Fibroblast of the aortic adventitia (primary cell): ENCODE measurements around the gene KDM6A. TPM values are rescaled to one million over a fixed set of nuclear protein-coding genes. Genes with fewer than 3 reads are reported as not detected.

ENCODE experiments used
- DNase-seq: peaks from one replicate; pipeline ENCODE4 v3.0.0-alpha.2; 2010; ENCODE audit warnings: low read depth
- H3K4me3 ChIP-seq: 2 replicates; pipeline ENCODE4 v1.5.1; 2011; ENCODE audit warnings: low read depth, mild to moderate bottlenecking, control low read depth, low read length, moderate library complexity
- CTCF ChIP-seq: IDR thresholded peaks from 2 replicates; pipeline ENCODE4 v1.5.1; 2011; ENCODE audit warnings: mild to moderate bottlenecking, low read length, control low read depth, inconsistent platforms; ENCODE audit not compliant: insufficient read depth
- total RNA-seq: library from RNA; depleted of rRNA; stranded (reverse); fragments of >200 nt; gene quantifications from 2 replicates; pipeline ENCODE4 v1.2.3, GENCODE V29; 2012; ENCODE audit warnings: low replicate concordance

The KDM6A gene
- total RNA-seq, 1 donor: 20.6 TPM

GRCh38 chrX:44918722-44919121, 45.7 kb downstream of the KDM6A start:
- DNase-seq: no peak
- no peak overlapping the region for H3K4me3 ChIP-seq
- TF ChIP-seq CTCF: no peak

DNA sequence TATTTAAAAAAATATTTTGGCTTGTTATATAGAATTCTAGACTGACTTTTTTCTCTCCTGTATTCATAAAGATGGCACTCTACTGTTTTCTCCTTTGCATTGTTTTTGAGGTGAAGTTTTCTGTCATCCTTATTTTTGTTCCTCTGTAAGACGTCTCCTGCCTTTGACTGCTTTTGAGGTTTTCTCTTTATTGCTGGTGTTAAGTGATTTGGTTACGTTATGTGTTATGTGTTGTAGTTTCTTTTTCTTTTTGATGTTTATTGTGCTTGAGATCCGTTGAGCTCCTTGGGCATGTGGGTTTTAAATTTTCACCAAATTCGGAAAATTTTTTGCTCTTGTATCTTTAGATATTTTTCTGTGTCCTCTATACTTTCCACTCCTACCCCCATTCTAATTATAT, 50.0 kb downstream of the KDM6A start:
- TF ChIP-seq CTCF: no peak
- DNase-seq: no peak
- no peak overlapping the region for H3K4me3 ChIP-seq

DNA sequence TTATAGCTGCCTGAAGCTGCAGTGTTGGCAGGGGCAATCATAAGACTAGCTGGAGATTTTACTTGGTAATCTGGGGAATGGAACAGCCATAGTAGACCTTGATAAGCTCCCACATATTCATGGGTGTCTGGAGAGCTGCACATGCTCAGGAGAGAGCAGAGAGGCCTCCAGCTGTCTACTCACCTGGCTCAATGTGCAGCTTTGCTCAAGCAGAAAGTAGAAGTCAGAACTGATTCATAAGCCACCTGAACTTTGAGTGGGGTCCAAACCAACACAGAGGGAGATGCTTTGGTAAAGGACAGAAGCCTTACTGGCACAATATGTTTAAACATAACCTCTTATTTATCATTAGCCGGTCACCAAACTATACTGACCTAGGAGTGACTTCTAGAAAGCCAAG, 54.4 kb downstream of the KDM6A start:
- TF ChIP-seq CTCF: no peak
- no peak overlapping the region for H3K4me3 ChIP-seq
- no peak for DNase-seq

DNA sequence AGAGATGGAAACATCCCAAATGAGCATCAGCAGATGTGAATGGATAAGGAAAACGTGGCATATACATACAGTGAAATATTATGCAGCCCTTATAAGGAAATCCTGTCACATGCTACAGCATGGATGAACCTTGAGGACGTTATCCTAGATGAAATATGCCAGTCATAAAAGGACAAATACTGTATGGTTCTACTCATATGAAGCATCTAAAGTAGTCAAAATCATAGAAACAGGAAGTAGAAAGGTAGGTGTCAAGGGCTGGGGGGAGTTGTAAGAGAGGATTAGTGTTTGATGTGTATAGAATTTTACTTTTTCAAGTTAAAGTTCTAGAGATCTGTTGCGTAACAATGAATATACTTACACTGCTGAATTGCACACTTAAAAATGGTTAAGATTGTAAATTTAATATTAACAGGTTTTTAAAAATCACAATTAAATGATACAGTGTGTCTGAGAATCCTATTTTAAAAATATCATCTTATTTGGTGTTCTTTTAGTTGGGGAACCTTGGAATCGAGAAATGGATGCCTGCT, 58.5 kb downstream of the KDM6A start:
- TF ChIP-seq CTCF: no peak
- DNase-seq: no peak
- H3K4me3 ChIP-seq: no peak overlapping the region

- no peak for TF ChIP-seq CTCF
- no peak for DNase-seq
- H3K4me3 ChIP-seq: no peak overlapping the region
These were observed 62.2 kb downstream of the KDM6A start for GRCh38 chrX:44935172-44935571.

DNA sequence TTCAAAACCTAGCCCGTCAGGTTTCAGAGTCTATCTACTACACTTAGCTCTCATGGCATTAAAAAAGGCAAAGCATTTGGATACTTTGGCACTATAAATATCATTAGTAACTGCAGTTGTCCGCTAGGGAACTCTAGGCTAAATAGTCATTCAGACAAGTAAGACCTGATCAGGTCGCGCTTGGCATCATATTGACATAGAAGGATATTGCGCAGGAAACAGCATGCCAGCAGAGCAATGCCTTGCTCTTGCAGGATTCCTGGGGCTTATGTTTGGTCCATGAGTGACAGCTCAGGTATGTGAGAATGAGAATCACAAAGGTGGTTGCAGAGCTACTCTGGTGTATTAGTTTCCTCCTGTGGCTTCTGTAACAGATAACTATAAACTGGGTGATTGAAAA, 62.7 kb downstream of the KDM6A start:
- no peak overlapping the region for H3K4me3 ChIP-seq
- no peak for TF ChIP-seq CTCF
- DNase-seq: no peak

GRCh38 chrX:44937606-44938005, 64.6 kb downstream of the KDM6A start:
- no peak for TF ChIP-seq CTCF
- H3K4me3 ChIP-seq: no peak overlapping the region
- DNase-seq: no peak
